ENCODE data around the gene CLDN3. TPM values are rescaled to one million over a fixed set of nuclear protein-coding genes. Genes with fewer than 3 reads are reported as not detected.
A peak's percentile ranks its signal among the peaks of the same experiment; 100 is the strongest.
"Not testable (repeated sequence)": the region's sequence is repeated elsewhere in the genome, so short reads cannot be mapped to it uniquely, and the experiment has no call there.

CLDN3 gene, protein sequence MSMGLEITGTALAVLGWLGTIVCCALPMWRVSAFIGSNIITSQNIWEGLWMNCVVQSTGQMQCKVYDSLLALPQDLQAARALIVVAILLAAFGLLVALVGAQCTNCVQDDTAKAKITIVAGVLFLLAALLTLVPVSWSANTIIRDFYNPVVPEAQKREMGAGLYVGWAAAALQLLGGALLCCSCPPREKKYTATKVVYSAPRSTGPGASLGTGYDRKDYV
- not detected for total RNA-seq

GRCh38 chr7:73770002-73770859 lies at the start of gene CLDN3:
CLDN3 (minus strand) TSS chr7:73770270; CDS start chr7:73770049, 221 bp downstream.
- Mint-ChIP-seq H3K27ac (no peak within 1 kb of the TSS), H3K9me3 (no peaks in the 10 kb centered on the region), H3K4me3 (no peak within 1 kb of the TSS), H3K27me3 (peaks cover 19% of the 10 kb centered on the region), H3K36me3 (ENCODE audit: low read depth) (no peaks in the 10 kb centered on the region), H3K4me1 (peaks cover 2% of the 10 kb centered on the region)
- DNase-seq: peak; percentile 13
- ChIA-PET CTCF (interaction anchor here (0.6 kb wide), 1 partner anchor 1155 kb away, joined by 3 read pairs; no protein-coding TSS in a partner anchor), POLR2A (no interaction called here)

DNA sequence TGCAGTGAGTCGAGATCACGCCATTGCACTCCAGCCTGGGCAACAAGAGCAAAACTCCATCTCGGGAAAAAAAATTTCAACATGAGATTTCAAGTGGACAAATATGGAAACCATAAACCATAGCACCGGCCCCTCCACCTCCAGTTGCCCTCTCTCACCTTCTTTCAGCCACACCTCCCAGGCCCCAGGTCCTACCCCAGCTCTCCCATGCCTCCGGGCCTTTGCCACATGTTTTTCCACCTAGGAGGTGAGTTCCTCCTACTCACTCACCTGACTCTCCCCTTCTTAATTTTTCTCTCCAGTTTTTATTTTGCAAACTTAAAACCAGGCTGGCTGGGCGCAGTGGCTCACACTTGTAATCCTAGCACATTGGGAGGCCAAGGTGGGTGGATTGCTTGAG lies 47.1 kb upstream of the CLDN3 start:
- Mint-ChIP-seq H3K4me1 (no peaks in the 10 kb centered on the region), H3K27ac (no peak overlapping the region), H3K9me3 (peaks cover 3% of the 10 kb centered on the region), H3K27me3 (peaks cover 8% of the 10 kb centered on the region), H3K36me3 (ENCODE audit: low read depth) (no peaks in the 10 kb centered on the region), H3K4me3 (no peak overlapping the region)
- DNase-seq: no peak
- POLR2A ChIA-PET: no interaction called here
- CTCF ChIA-PET: no interaction called here

- no peak overlapping the region for H3K4me3 Mint-ChIP-seq
- ChIA-PET POLR2A (no interaction called here), CTCF (interaction anchor here (0.6 to 1.6 kb wide), 3 partner anchors 32 to 62 kb away, joined by 3 to 4 read pairs (median 3); no protein-coding TSS in a partner anchor)
- peaks cover 3% of the 10 kb centered on the region for H3K9me3 Mint-ChIP-seq
- H3K27me3 Mint-ChIP-seq: peaks cover 8% of the 10 kb centered on the region
- H3K36me3 Mint-ChIP-seq (ENCODE audit: low read depth): no peaks in the 10 kb centered on the region
- no peak overlapping the region for H3K27ac Mint-ChIP-seq
- no peaks in the 10 kb centered on the region for H3K4me1 Mint-ChIP-seq
- no peak for DNase-seq
These were observed 45.4 kb upstream of the CLDN3 start for GRCh38 chr7:73815436-73815835.

- H3K36me3 Mint-ChIP-seq (ENCODE audit: low read depth): no peaks in the 10 kb centered on the region
- POLR2A ChIA-PET: no interaction called here
- no peak overlapping the region for H3K4me3 Mint-ChIP-seq
- no peaks in the 10 kb centered on the region for H3K4me1 Mint-ChIP-seq
- DNase-seq: no peak
- H3K27ac Mint-ChIP-seq: no peak overlapping the region
- peaks cover 3% of the 10 kb centered on the region for H3K9me3 Mint-ChIP-seq
- peaks cover 3% of the 10 kb centered on the region for H3K27me3 Mint-ChIP-seq
- CTCF ChIA-PET: no interaction called here
These were observed 42.9 kb upstream of the CLDN3 start for GRCh38 chr7:73812996-73813395.

GRCh38 chr7:73811760-73812168 lies 41.7 kb upstream of the CLDN3 start:
- Mint-ChIP-seq H3K9me3 (peaks cover 3% of the 10 kb centered on the region), H3K27ac (no peak overlapping the region), H3K36me3 (ENCODE audit: low read depth) (no peaks in the 10 kb centered on the region), H3K4me1 (no peaks in the 10 kb centered on the region), H3K27me3 (peaks cover 3% of the 10 kb centered on the region), H3K4me3 (no peak overlapping the region)
- DNase-seq: peak; percentile 60
- ChIA-PET POLR2A (no interaction called here), CTCF (no interaction called here)

DNA sequence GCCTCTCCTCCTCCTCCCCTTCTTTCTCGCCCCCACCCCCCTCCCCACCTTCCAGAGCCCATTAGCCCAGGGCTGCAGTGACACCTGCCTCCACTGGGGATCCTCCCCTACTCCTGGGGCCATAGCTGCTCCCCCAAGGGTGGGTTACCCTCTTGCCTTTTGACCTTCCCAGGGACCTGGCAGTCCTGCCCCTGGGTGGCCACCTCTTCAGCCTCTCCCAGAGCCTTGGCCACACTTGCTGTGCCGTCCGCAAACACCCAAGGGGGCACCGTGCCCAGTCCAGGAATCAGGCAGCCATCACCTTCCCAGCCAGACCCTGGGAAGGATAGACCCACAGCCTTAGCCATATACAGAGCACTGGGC lies 40.9 kb upstream of the CLDN3 start:
- no peak for DNase-seq
- H3K27me3 Mint-ChIP-seq: peaks cover 3% of the 10 kb centered on the region
- no peaks in the 10 kb centered on the region for H3K36me3 Mint-ChIP-seq (ENCODE audit: low read depth)
- ChIA-PET CTCF (no interaction called here), POLR2A (no interaction called here)
- peaks cover 3% of the 10 kb centered on the region for H3K9me3 Mint-ChIP-seq
- no peak overlapping the region for H3K27ac Mint-ChIP-seq
- no peaks in the 10 kb centered on the region for H3K4me1 Mint-ChIP-seq
- H3K4me3 Mint-ChIP-seq: no peak overlapping the region

DNA sequence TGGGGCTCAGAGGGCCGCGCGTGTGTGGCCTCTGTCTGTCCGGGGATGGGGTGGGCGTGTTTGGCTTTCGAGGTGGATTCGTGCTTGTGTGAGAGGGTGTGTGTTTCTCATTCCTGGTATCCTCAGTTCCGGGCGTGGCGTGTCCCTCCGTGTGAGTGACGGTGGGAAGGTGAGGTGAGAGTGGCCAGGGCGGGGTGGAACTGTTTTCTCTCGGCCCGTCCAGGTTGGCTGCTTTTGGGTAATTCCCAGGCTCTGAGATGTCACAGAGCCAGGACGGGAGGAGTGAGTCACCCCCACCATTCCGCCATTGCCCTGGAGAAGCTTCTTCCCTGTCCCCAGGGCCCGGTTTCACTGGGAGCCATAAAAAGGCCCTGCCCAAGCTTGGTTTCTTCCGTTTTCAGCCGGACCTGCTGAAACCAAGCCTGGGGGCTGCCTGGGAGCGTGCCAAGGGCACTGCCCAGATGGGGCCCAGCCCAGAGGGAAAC lies 39.4 kb upstream of the CLDN3 start:
- POLR2A ChIA-PET: no interaction called here
- Mint-ChIP-seq H3K27ac (no peak overlapping the region), H3K4me1 (no peaks in the 10 kb centered on the region), H3K27me3 (peaks cover 6% of the 10 kb centered on the region), H3K4me3 (no peak overlapping the region), H3K9me3 (peaks cover 3% of the 10 kb centered on the region), H3K36me3 (ENCODE audit: low read depth) (no peaks in the 10 kb centered on the region)
- DNase-seq: no peak
- CTCF ChIA-PET: no interaction called here

GRCh38 chr7:73802459-73802858 lies 32.4 kb upstream of the CLDN3 start:
- no peaks in the 10 kb centered on the region for H3K36me3 Mint-ChIP-seq (ENCODE audit: low read depth)
- H3K4me1 Mint-ChIP-seq: no peaks in the 10 kb centered on the region
- peaks cover 2% of the 10 kb centered on the region for H3K27me3 Mint-ChIP-seq
- H3K9me3 Mint-ChIP-seq: no peaks in the 10 kb centered on the region
- H3K4me3 Mint-ChIP-seq: no peak overlapping the region
- ChIA-PET POLR2A (no interaction called here), CTCF (no interaction called here)
- DNase-seq: no peak
- H3K27ac Mint-ChIP-seq: no peak overlapping the region

- POLR2A ChIA-PET: no interaction called here
- peaks cover 2% of the 10 kb centered on the region for H3K27me3 Mint-ChIP-seq
- no peaks in the 10 kb centered on the region for H3K9me3 Mint-ChIP-seq
- CTCF ChIA-PET: no interaction called here
- no peaks in the 10 kb centered on the region for H3K36me3 Mint-ChIP-seq (ENCODE audit: low read depth)
- no peak overlapping the region for H3K4me3 Mint-ChIP-seq
- no peak for DNase-seq
- no peak overlapping the region for H3K27ac Mint-ChIP-seq
- H3K4me1 Mint-ChIP-seq: no peaks in the 10 kb centered on the region
These were observed 31.5 kb upstream of the CLDN3 start for GRCh38 chr7:73801577-73801976.

DNA sequence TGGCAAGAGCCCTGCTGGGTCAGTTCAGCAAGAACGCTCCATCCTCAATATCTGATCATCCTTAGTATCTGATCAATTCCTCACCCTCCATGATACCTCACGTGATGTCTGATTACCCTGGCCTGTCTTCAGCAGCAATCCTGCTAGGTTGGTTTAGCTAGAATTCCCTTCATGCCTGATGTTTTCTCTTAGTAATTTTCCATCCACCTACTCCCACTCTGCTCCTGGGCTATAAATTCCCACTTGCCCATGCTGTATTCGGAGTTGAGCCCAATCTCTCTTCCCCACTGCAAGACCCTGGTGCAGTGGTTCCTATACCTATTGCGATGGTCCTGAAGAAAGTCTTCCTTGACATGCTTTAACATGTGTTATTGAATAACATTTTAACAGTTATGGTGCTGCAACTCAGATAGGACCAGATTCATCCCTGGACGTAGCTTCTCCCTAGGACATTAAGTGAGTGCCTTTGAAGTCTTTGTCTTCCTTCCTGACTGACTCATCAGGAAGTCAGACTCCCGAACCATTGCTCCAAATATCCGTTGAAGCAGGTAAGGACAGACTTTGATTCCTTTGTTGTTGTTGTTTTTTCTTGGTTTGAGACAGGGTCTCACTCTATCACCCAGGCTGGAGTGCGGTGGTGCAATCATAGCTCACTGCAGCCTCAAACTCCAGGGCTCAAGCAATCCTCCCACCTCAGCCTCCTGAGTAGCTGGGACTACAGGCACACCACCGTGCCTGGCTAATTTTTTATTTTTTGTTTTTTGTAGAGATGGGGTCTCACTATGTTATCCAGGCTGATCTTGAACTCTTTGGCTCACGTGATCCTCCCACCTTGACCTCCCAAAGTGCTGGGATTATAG lies 29.4 kb upstream of the CLDN3 start:
- CTCF ChIA-PET: no interaction called here
- no peaks in the 10 kb centered on the region for H3K4me1 Mint-ChIP-seq
- H3K36me3 Mint-ChIP-seq (ENCODE audit: low read depth): no peaks in the 10 kb centered on the region
- POLR2A ChIA-PET: no interaction called here
- no peak overlapping the region for H3K4me3 Mint-ChIP-seq
- no peaks in the 10 kb centered on the region for H3K27me3 Mint-ChIP-seq
- DNase-seq: no peak
- H3K9me3 Mint-ChIP-seq: peaks cover 5% of the 10 kb centered on the region
- no peak overlapping the region for H3K27ac Mint-ChIP-seq

- DNase-seq; H3K27me3 Mint-ChIP-seq; POLR2A ChIA-PET; H3K4me1 Mint-ChIP-seq; CTCF ChIA-PET; H3K9me3 Mint-ChIP-seq; H3K36me3 Mint-ChIP-seq (ENCODE audit: low read depth); H3K27ac Mint-ChIP-seq; H3K4me3 Mint-ChIP-seq: not testable (repeated sequence)
These were observed 27.1 kb upstream of the CLDN3 start for GRCh38 chr7:73797176-73797575.

DNA sequence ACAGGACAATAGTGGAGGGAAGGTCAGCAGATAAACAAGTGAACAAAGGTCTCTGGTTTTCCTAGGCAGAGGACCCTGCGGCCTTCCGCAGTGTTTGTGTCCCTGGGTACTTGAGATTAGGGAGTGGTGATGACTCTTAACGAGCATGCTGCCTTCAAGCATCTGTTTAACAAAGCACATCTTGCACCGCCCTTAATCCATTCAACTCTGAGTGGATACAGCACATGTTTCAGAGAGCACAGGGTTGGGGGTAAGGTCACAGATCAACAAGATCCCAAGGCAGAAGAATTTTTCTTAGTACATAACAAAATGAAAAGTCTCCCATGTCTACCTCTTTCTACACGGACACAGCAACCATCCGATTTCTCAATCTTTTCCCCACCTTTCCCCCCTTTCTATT lies 26.6 kb upstream of the CLDN3 start:
- H3K4me1 Mint-ChIP-seq, CTCF ChIA-PET, POLR2A ChIA-PET: not testable (repeated sequence)

DNA sequence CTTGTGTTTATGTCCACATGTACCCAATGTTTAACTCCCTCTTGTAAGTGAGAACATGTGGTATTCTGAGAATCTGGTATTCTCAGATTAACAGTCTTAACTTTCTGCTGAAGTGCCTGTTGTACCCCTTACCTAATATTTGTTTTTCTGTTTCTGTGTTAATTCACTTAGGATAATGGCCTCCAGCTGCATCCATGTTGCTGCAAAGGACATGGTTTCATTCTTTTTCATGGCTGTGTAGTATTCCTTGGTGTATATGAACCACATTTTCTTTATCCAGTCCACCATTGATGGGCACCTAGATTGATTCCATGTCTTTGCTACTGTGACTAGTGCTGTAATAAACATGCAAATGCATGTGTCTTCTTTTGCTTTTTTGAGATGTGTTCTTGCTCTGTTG lies 25.1 kb upstream of the CLDN3 start:
- H3K4me3 Mint-ChIP-seq; H3K9me3 Mint-ChIP-seq; H3K27me3 Mint-ChIP-seq; H3K27ac Mint-ChIP-seq; DNase-seq; H3K36me3 Mint-ChIP-seq (ENCODE audit: low read depth); CTCF ChIA-PET; H3K4me1 Mint-ChIP-seq; POLR2A ChIA-PET: not testable (repeated sequence)

More for the DNA sequence above, 26.6 kb upstream of the CLDN3 start:
- H3K27ac Mint-ChIP-seq; H3K27me3 Mint-ChIP-seq; DNase-seq; H3K9me3 Mint-ChIP-seq; H3K4me3 Mint-ChIP-seq; H3K36me3 Mint-ChIP-seq (ENCODE audit: low read depth): not testable (repeated sequence)
